ENCODE data around the gene ZNF586.

- no peak for TF ChIP-seq CTCF (IDR thresholded peaks at IDR 0.05)
- no peak for TF ChIP-seq POLR2AphosphoS5 (IDR thresholded peaks at IDR 0.05)
These were observed 38.1 kb downstream of the ZNF586 start for GRCh38 chr19:57807541-57807940.

Data from esophagus muscularis mucosa (tissue), 3 donors.